GM12878 (cell line): ENCODE results near the gene ZNF486. TPM values are rescaled to one million over a fixed set of nuclear protein-coding genes. Genes with fewer than 3 reads are reported as not detected.

Experiments
- ATAC-seq: fragments of 200-7000 bp; cut with Tn5 transposase; 3 replicates; pipeline ENCODE4 v1.9.1; 2020; ENCODE audit warnings: mild to moderate bottlenecking, moderate library complexity
- BruUV-seq: library from RNA; stranded (reverse); fragments of 400-500 nt; replicated peaks from 2 replicates; lab custom pipeline; 2021; lab: Mats Ljungman, UMichigan
- CTCF ChIA-PET: fragments of 300-600 bp; sonication (Branson Sonifier 250); formaldehyde crosslinking; extraction: SDS; loops from one replicate; lab custom pipeline; 2021; ENCODE audit warnings: inconsistent platforms; lab: Yijun Ruan, JAX
- POLR2A ChIA-PET: fragments of 350-600 bp; formaldehyde crosslinking; extraction: SDS; loops from one replicate; lab custom pipeline; 2021; ENCODE audit warnings: inconsistent platforms; lab: Charles Lee
- RAD21 ChIA-PET: fragments of 300-600 bp; sonication (Branson Sonifier 250); formaldehyde crosslinking; loops from one replicate; lab custom pipeline; 2023; ENCODE audit warnings: antibody characterized with exemption; ENCODE audit not compliant: unreplicated experiment; lab: Charles Lee
- SMC1A ChIA-PET: fragments of 300-600 bp; sonication (Branson Sonifier 250); formaldehyde crosslinking; loops from one replicate; lab custom pipeline; 2023; ENCODE audit not compliant: unreplicated experiment, uncharacterized antibody; lab: Charles Lee
- DNase-seq: peaks from one replicate; pipeline ENCODE4 v3.0.0-alpha.2; 2011; ENCODE audit warnings: low read depth, low spot score
- FAIRE-seq: peaks from 3 replicates; lab custom pipeline; 2011; peaks lifted over from hg19 to GRCh38; lab: Jason Lieb, UNC
- H2AFZ ChIP-seq: 2 replicates; pipeline ENCODE4 v1.6.0; 2011; ENCODE audit warnings: low read depth, low read length, control low read depth; ENCODE audit not compliant: control insufficient read depth
- H3K27ac ChIP-seq: 2 replicates; pipeline ENCODE4 v1.5.1; 2011; ENCODE audit warnings: control low read depth; ENCODE audit not compliant: control insufficient read depth, insufficient read depth
- H3K27me3 ChIP-seq, 2 experiments: replicated peaks in 1 of 2; 2 replicates each; pipeline versions ENCODE4 v1.6.0 to v1.6.1; 2011; ENCODE audit warnings: low read length in 1 of 2; ENCODE audit not compliant: control insufficient read depth in 2 of 2, insufficient read depth in 2 of 2
- H3K36me3 ChIP-seq, 2 experiments: 2 replicates each; pipeline ENCODE4 v1.5.1; 2011; ENCODE audit warnings: low read length in 1 of 2; ENCODE audit not compliant: control insufficient read depth in 2 of 2, insufficient read depth in 2 of 2
- H3K4me1 ChIP-seq: 2 replicates; pipeline ENCODE4 v1.6.1; 2011; ENCODE audit warnings: mild to moderate bottlenecking, low read length, moderate library complexity, mixed read lengths; ENCODE audit not compliant: control insufficient read depth, insufficient read depth
- H3K4me2 ChIP-seq: 2 replicates; pipeline ENCODE4 v1.6.0; 2011; ENCODE audit warnings: control low read depth; ENCODE audit not compliant: control insufficient read depth, insufficient read depth
- H3K4me3 ChIP-seq: fragments of 200-600 bp; sonication (generic); 2 replicates; pipeline ENCODE4 v1.5.1; 2016
- H3K79me2 ChIP-seq: 2 replicates; pipeline ENCODE4 v1.6.0; 2011; ENCODE audit warnings: low read length; ENCODE audit not compliant: control insufficient read depth, insufficient read depth
- H3K9ac ChIP-seq: 2 replicates; pipeline ENCODE4 v1.8.0; 2011; ENCODE audit warnings: low read length, control low read depth, mixed read lengths; ENCODE audit not compliant: control insufficient read depth, insufficient read depth
- H3K9me3 ChIP-seq: replicated peaks from 3 replicates; pipeline ENCODE4 v1.5.1; 2011; ENCODE audit warnings: mild to moderate bottlenecking, low read length; ENCODE audit not compliant: control insufficient read depth, insufficient read depth
- H4K20me1 ChIP-seq: 2 replicates; pipeline ENCODE4 v1.6.0; 2011; ENCODE audit not compliant: control insufficient read depth, insufficient read depth
- BHLHE40 ChIP-seq, 2 experiments: fragments of 450-650 bp in 1 of 2; IDR thresholded peaks; 2 replicates each; pipeline ENCODE4 v1.6.1; 2011 to 2017; ENCODE audit warnings: low read depth in 2 of 2, borderline replicate concordance in 1 of 2, improper control_type of control experiment in 1 of 2, low read length in 1 of 2, mild to moderate bottlenecking in 1 of 2
- E2F4 ChIP-seq: IDR thresholded peaks from 2 replicates; pipeline ENCODE4 v1.6.1; 2012; ENCODE audit warnings: low read depth, low read length, improper control_type of control experiment
- IKZF1 ChIP-seq: fragments of 450-650 bp; conservative IDR thresholded peaks from 2 replicates; pipeline ENCODE4 v1.6.1; 2017; ENCODE audit warnings: antibody characterized with exemption, mild to moderate bottlenecking
- PAX8 ChIP-seq: fragments of 450-650 bp; IDR thresholded peaks from 2 replicates; pipeline ENCODE4 v1.6.1; 2017; ENCODE audit warnings: mild to moderate bottlenecking, moderate library complexity
- RAD21 ChIP-seq: IDR thresholded peaks from 2 replicates; pipeline ENCODE4 v1.6.1; 2011; ENCODE audit warnings: mild to moderate bottlenecking, low read depth, low read length, moderate library complexity; ENCODE audit not compliant: insufficient read depth
- SREBF1 ChIP-seq: IDR thresholded peaks from 2 replicates; pipeline ENCODE4 v1.6.1; 2012; ENCODE audit warnings: mild to moderate bottlenecking, low read length
- STAT1 ChIP-seq: fragments of 450-650 bp; conservative IDR thresholded peaks from 2 replicates; pipeline ENCODE4 v1.6.1; 2014; ENCODE audit warnings: antibody characterized with exemption, mild to moderate bottlenecking
- ZBTB33 ChIP-seq: fragments of 450-650 bp; IDR thresholded peaks from 2 replicates; pipeline ENCODE4 v1.6.1; 2017; ENCODE audit warnings: mild to moderate bottlenecking
- ZNF207 ChIP-seq: fragments of 450-650 bp; IDR thresholded peaks from 2 replicates; pipeline ENCODE4 v1.6.1; 2014; ENCODE audit warnings: antibody characterized with exemption, mild to moderate bottlenecking, borderline replicate concordance
- ZSCAN29 ChIP-seq: fragments of 450-650 bp; IDR thresholded peaks from 2 replicates; pipeline ENCODE4 v1.6.1; 2017; ENCODE audit warnings: mild to moderate bottlenecking, moderate library complexity
- WGBS: methylation state at CpG from one replicate; pipeline ENCODE4 v1.1.6; 2016; ENCODE audit warnings: low lambda C conversion rate; ENCODE audit not compliant: insufficient replicate concordance, insufficient coverage; ENCODE audit errors: missing lambda C conversion rate; 5-methylcytosine and 5-hydroxymethylcytosine counted together
- in situ Hi-C: fragments of 300-500 bp; cut with MboI; formaldehyde crosslinking; loops from 9 replicates; pipeline ENCODE4 v1.14.3; 2018; ENCODE audit warnings: mixed read lengths
- intact Hi-C: fragments of 100-400 bp; cut with micrococcal nuclease; formaldehyde crosslinking; loops from one replicate; pipeline ENCODE4 v1.14.2; 2022; ENCODE audit not compliant: unreplicated experiment
- polyA plus RNA-seq, 11 experiments: library from polyadenylated mRNA; depleted of rRNA in 4 of 11; unstranded in 6 of 11; stranded (reverse) in 5 of 11; fragments of >200 nt; fragmentation: Nextera tagmentation in 4 of 11; fragmentation: Illumina TruSeq in 1 of 11; extraction: Ambion mirVana in 4 of 11; extraction: Trizol in 1 of 11; gene quantifications; 1 replicate in 1 of 11; 2 replicates in 10 of 11; pipeline versions ENCODE4 v1.2.1 to v1.2.3, GENCODE V29; 2011 to 2016; ENCODE audit warnings: inconsistent platforms in 2 of 11, missing spikeins in 2 of 11, low read depth in 1 of 11
- total RNA-seq, 4 experiments: library from RNA; depleted of rRNA in 3 of 4; stranded (reverse); fragments of >200 nt in 3 of 4; fragmentation: Illumina TruSeq in 1 of 4; extraction: Trizol in 1 of 4; gene quantifications; 2 replicates each; pipeline versions ENCODE4 v1.2.1 to v1.2.3, GENCODE V29; 2013 to 2021

ZNF486 gene
- total and polyA plus RNA-seq, 10 of the 15 experiments (the other 5 are each of a cell fraction or from before 2014, with no cell fraction given), result 0.02 to 1.0 (median 0.09) TPM; not detected in 1

- H4K20me1 ChIP-seq, result no peaks in the 10 kb centered on the region
- H3K9me3 ChIP-seq, result no peaks in the 10 kb centered on the region; the same call in 1 of the 3 replicates
- no peak overlapping the region for H3K9ac ChIP-seq
- 14% methylated on average over 3 of the region's 3 CpGs for WGBS
- no peak overlapping the region for H3K4me3 ChIP-seq
- SMC1A ChIA-PET, result no interaction called here
- intact Hi-C loops, result no loop called here
- RAD21 ChIA-PET, result no interaction called here
- ATAC-seq (no peak), FAIRE-seq (no peak), DNase-seq (no peak)
- no peaks in the 10 kb centered on the region for H3K79me2 ChIP-seq
- no peaks in the 10 kb centered on the region for H3K4me1 ChIP-seq
- BruUV-seq, result no TSS peak
- POLR2A ChIA-PET, result no interaction called here
- H3K36me3 ChIP-seq, result no peaks in the 10 kb centered on the region
- H3K27ac ChIP-seq, result no peak overlapping the region
- in situ Hi-C loops, result no loop called here
- no peaks in the 10 kb centered on the region for H3K27me3 ChIP-seq
- H2AFZ ChIP-seq, result no peak overlapping the region
- TF ChIP-seq E2F4, result no peak
- no peak for TF ChIP-seq IKZF1
- TF ChIP-seq PAX8, result no peak
- no peak for TF ChIP-seq SREBF1
- TF ChIP-seq STAT1, result no peak
- CTCF ChIA-PET, result no interaction called here
- no peak overlapping the region for H3K4me2 ChIP-seq
These were observed 4.2 kb upstream of the ZNF486 start for GRCh38 chr19:20162821-20163220.

GRCh38 chr19:20164456-20164855 is 2.6 kb upstream of the ZNF486 start:
- ChIA-PET POLR2A (no interaction called here), CTCF (no interaction called here), RAD21 (no interaction called here), SMC1A (no interaction called here)
- Histone ChIP-seq H3K27ac (no peak overlapping the region), H3K4me1 (no peaks in the 10 kb centered on the region), H3K36me3 (no peaks in the 10 kb centered on the region), H3K27me3 (no peaks in the 10 kb centered on the region), H3K4me3 (no peak overlapping the region), H4K20me1 (no peaks in the 10 kb centered on the region), H3K79me2 (no peaks in the 10 kb centered on the region), H3K9ac (no peak overlapping the region), H3K4me2 (no peak overlapping the region), H2AFZ (no peak overlapping the region)
- no peak for FAIRE-seq
- no peak for DNase-seq
- intact Hi-C loops (no loop called here), in situ Hi-C loops (no loop called here)
- WGBS, result 0% methylated on average over 1 of the region's 1 CpG
- BruUV-seq, result no TSS peak
- ATAC-seq, result no peak
- TF ChIP-seq ZSCAN29 (no peak), ZBTB33 (no peak), ZNF207 (no peak), RAD21 (no peak), BHLHE40 (IDR thresholded peaks at IDR 0.05; ENCODE audit: borderline replicate concordance in 1 of 2, low read depth in 2 of 2, low read length in 1 of 2) (no peak)
- TF ChIP-seq, all 136 proteins: peak for 0
- H3K9me3 ChIP-seq, result no peaks in the 10 kb centered on the region; the same call in 1 of the 3 replicates
